Neural crest cell (in vitro differentiated cells): ENCODE data around the gene CCDC12. TPM values are rescaled to one million over a fixed set of nuclear protein-coding genes. Genes with fewer than 3 reads are reported as not detected.

Experiments
- DNase-seq: peaks from one replicate; pipeline ENCODE4 v3.0.0; 2021; ENCODE audit warnings: low read depth, mixed read lengths, low spot score
- H3K27ac Mint-ChIP-seq: one replicate; pipeline ENCODE4 v1.8.0; 2021; ENCODE audit warnings: mild to moderate bottlenecking, mixed read lengths; ENCODE audit not compliant: unreplicated experiment
- H3K27me3 Mint-ChIP-seq: 2 replicates; pipeline ENCODE4 v1.8.0; 2021; ENCODE audit warnings: low read depth, mild to moderate bottlenecking, mixed read lengths
- H3K36me3 Mint-ChIP-seq: 2 replicates; pipeline ENCODE4 v1.8.0; 2021; ENCODE audit warnings: low read depth, mild to moderate bottlenecking, mixed read lengths
- H3K4me1 Mint-ChIP-seq: 2 replicates; pipeline ENCODE4 v1.8.0; 2021; ENCODE audit warnings: mixed read lengths
- H3K4me3 Mint-ChIP-seq: one replicate; pipeline ENCODE4 v1.8.0; 2021; ENCODE audit warnings: mild to moderate bottlenecking, mixed read lengths
- H3K9me3 Mint-ChIP-seq: 2 replicates; pipeline ENCODE4 v1.8.0; 2021; ENCODE audit warnings: mixed read lengths
- CTCF ChIP-seq: fragments of 200-600 bp; sonication (generic); conservative IDR thresholded peaks from 2 replicates; pipeline ENCODE4 v1.5.0; 2021; ENCODE audit warnings: antibody characterized with exemption, mild to moderate bottlenecking
- total RNA-seq: library from RNA; stranded (reverse); gene quantifications from 2 replicates; pipeline ENCODE4 v1.2.1, GENCODE V29; 2021

The CCDC12 gene
- total RNA-seq, 1 donor from 2014 or later, result 54.3 TPM

GRCh38 chr3:46984591-46985459 is 8.3 kb upstream of the CCDC12 start:
- DNase-seq, result no peak
- Mint-ChIP-seq H3K4me1 (peaks cover 4% of the 10 kb centered on the region), H3K36me3 (no peaks in the 10 kb centered on the region), H3K27me3 (no peaks in the 10 kb centered on the region), H3K27ac (no peak overlapping the region), H3K9me3 (no peaks in the 10 kb centered on the region), H3K4me3 (no peak overlapping the region)
- no peak for TF ChIP-seq CTCF

- Mint-ChIP-seq H3K27ac (no peak overlapping the region), H3K9me3 (no peaks in the 10 kb centered on the region), H3K4me3 (no peak overlapping the region), H3K27me3 (no peaks in the 10 kb centered on the region), H3K4me1 (peaks cover 16% of the 10 kb centered on the region), H3K36me3 (no peaks in the 10 kb centered on the region)
- no peak for DNase-seq
- TF ChIP-seq CTCF, result no peak
Measured at GRCh38 chr3:46982546-46982945, 6.0 kb upstream of the CCDC12 start.

GRCh38 chr3:46981932-46982471 is 5.5 kb upstream of the CCDC12 start:
- Mint-ChIP-seq H3K9me3 (no peaks in the 10 kb centered on the region), H3K4me1 (peaks cover 21% of the 10 kb centered on the region), H3K27ac (no peak overlapping the region), H3K36me3 (no peaks in the 10 kb centered on the region), H3K27me3 (no peaks in the 10 kb centered on the region), H3K4me3 (peak overlapping the region; percentile 69)
- no peak for TF ChIP-seq CTCF
- DNase-seq, result no peak

GRCh38 chr3:46979958-46980497 is 3.5 kb upstream of the CCDC12 start:
- Mint-ChIP-seq H3K27me3 (no peaks in the 10 kb centered on the region), H3K9me3 (no peaks in the 10 kb centered on the region), H3K4me1 (peaks cover 29% of the 10 kb centered on the region), H3K27ac (no peak overlapping the region), H3K4me3 (peak overlapping the region; percentile 83), H3K36me3 (peaks cover 2% of the 10 kb centered on the region)
- TF ChIP-seq CTCF, result no peak
- no peak for DNase-seq

GRCh38 chr3:46978985-46979944 is 2.7 kb upstream of the CCDC12 start, which contains the start of gene NBEAL2:
TSS of gene NBEAL2 (plus strand) at chr3:46979666. CDS start at chr3:46979862, 196 bp downstream.
- Mint-ChIP-seq H3K27ac (peak within 1 kb of the TSS; percentile 98), H3K27me3 (no peaks in the 10 kb centered on the region), H3K36me3 (peaks cover 2% of the 10 kb centered on the region), H3K4me1 (peaks cover 37% of the 10 kb centered on the region), H3K4me3 (peak within 1 kb of the TSS; percentile 89), H3K9me3 (no peaks in the 10 kb centered on the region)
- DNase-seq, result peak; percentile 80
- peak; percentile 14 for TF ChIP-seq CTCF
